Keratinocyte (primary cell): ENCODE measurements around the gene FKTN. TPM values are rescaled to one million over a fixed set of nuclear protein-coding genes. Genes with fewer than 3 reads are reported as not detected.

ENCODE experiments used
- DNase-seq: peaks from one replicate; pipeline ENCODE4 v3.0.0-alpha.2; 2011; ENCODE audit warnings: low read depth, missing footprints, low spot score
- FAIRE-seq: peaks from 2 replicates; lab custom pipeline; 2011; peaks lifted over from hg19 to GRCh38; lab: Jason Lieb, UNC
- H2AFZ ChIP-seq: 2 replicates; pipeline ENCODE4 v1.6.0; 2012; ENCODE audit warnings: low read length, control low read depth, inconsistent platforms; ENCODE audit not compliant: control insufficient read depth
- H3K27ac ChIP-seq: 2 replicates; pipeline ENCODE4 v1.5.1; 2011; ENCODE audit warnings: low read length; ENCODE audit not compliant: control insufficient read depth, insufficient read depth
- H3K27me3 ChIP-seq: 3 replicates; pipeline ENCODE4 v1.6.0; 2011; ENCODE audit warnings: low read length; ENCODE audit not compliant: control insufficient read depth, insufficient read depth; ENCODE audit errors: extremely low read depth
- H3K36me3 ChIP-seq, 2 experiments: 2 replicates in 1 of 2; 3 replicates in 1 of 2; pipeline ENCODE4 v1.5.1; 2011; ENCODE audit warnings: low read length in 2 of 2, mild to moderate bottlenecking in 1 of 2; ENCODE audit not compliant: control insufficient read depth in 2 of 2, insufficient read depth in 2 of 2; ENCODE audit errors: extremely low read depth in 1 of 2
- H3K4me1 ChIP-seq: 3 replicates; pipeline ENCODE4 v1.5.1; 2011; ENCODE audit warnings: low read length; ENCODE audit not compliant: control insufficient read depth, insufficient read depth; ENCODE audit errors: extremely low read depth
- H3K4me2 ChIP-seq: 3 replicates; pipeline ENCODE4 v1.6.0; 2011; ENCODE audit warnings: low read depth, low read length; ENCODE audit not compliant: control insufficient read depth, insufficient read depth; ENCODE audit errors: extremely low read depth
- H3K4me3 ChIP-seq, 3 experiments: fragments of 200-600 bp in 1 of 3; sonication (generic) in 1 of 3; 2 replicates in 2 of 3; 3 replicates in 1 of 3; pipeline ENCODE4 v1.5.1; 2011 to 2016; ENCODE audit warnings: low read length in 3 of 3, mild to moderate bottlenecking in 3 of 3, control low read depth in 2 of 3, inconsistent platforms in 1 of 3, low read depth in 1 of 3, mixed read lengths in 1 of 3, mixed run types in 1 of 3, moderate library complexity in 1 of 3; ENCODE audit not compliant: control insufficient read depth in 2 of 3, insufficient read depth in 2 of 3; ENCODE audit errors: extremely low read depth in 1 of 3
- H3K79me2 ChIP-seq: 2 replicates; pipeline ENCODE4 v1.6.0; 2012; ENCODE audit warnings: low read length; ENCODE audit not compliant: control insufficient read depth, insufficient read depth
- H3K9ac ChIP-seq: 3 replicates; pipeline ENCODE4 v1.6.0; 2011; ENCODE audit warnings: low read length; ENCODE audit not compliant: control insufficient read depth, insufficient read depth; ENCODE audit errors: extremely low read depth
- H3K9me1 ChIP-seq: 3 replicates; pipeline ENCODE4 v1.6.0; 2011; ENCODE audit warnings: low read length; ENCODE audit not compliant: control insufficient read depth, insufficient read depth; ENCODE audit errors: extremely low read depth
- H3K9me3 ChIP-seq: 2 replicates; pipeline ENCODE4 v1.5.1; 2012; ENCODE audit warnings: low read depth, low read length; ENCODE audit not compliant: control insufficient read depth
- H4K20me1 ChIP-seq: 3 replicates; pipeline ENCODE4 v1.6.0; 2011; ENCODE audit warnings: low read length; ENCODE audit not compliant: control insufficient read depth, insufficient read depth; ENCODE audit errors: extremely low read depth
- CTCF ChIP-seq, 3 experiments: IDR thresholded peaks in 1 of 3; conservative IDR thresholded peaks in 1 of 3; optimal IDR thresholded peaks in 1 of 3; 2 replicates in 2 of 3; 3 replicates in 1 of 3; pipeline versions ENCODE3 to v1.5.1; 2011; ENCODE audit warnings: low read length in 3 of 3, mild to moderate bottlenecking in 3 of 3, moderate library complexity in 2 of 3, control low read depth in 1 of 3, inconsistent platforms in 1 of 3; ENCODE audit not compliant: insufficient read depth in 2 of 3; ENCODE audit errors: extremely low read depth in 1 of 3
- EZH2 ChIP-seq: IDR thresholded peaks from one replicate; pipeline ENCODE4 v1.6.1; 2012; ENCODE audit warnings: inconsistent platforms, mild to moderate bottlenecking, low read length, moderate library complexity
- dilution Hi-C: fragments of 300-500 bp; cut with MboI; formaldehyde crosslinking; loops from one replicate; pipeline ENCODE4 v1.7.0; 2020; ENCODE audit warnings: low sequenced_read_pairs; ENCODE audit not compliant: extremely low pct_ligation_motif_present
- polyA plus RNA-seq, 5 experiments: library from polyadenylated mRNA; depleted of rRNA in 3 of 5; stranded (reverse) in 3 of 5; stranded (forward) in 1 of 5; unstranded in 1 of 5; fragments of >200 nt; gene quantifications; 1 replicate in 1 of 5; 2 replicates in 3 of 5; 3 replicates in 1 of 5; pipeline versions ENCODE4 v1.2.1 to v1.2.3, GENCODE V29; 2011 to 2012; ENCODE audit warnings: missing spikeins in 2 of 5, low read depth in 1 of 5, low replicate concordance in 1 of 5

The FKTN gene
- polyA plus RNA-seq, 1 donor (not counting 4 experiments of a cell fraction or from before 2014, with no cell fraction given), result 15.9 TPM

- no peaks in the 10 kb centered on the region for H3K9me3 ChIP-seq
- H3K79me2 ChIP-seq, result no peaks in the 10 kb centered on the region
- no peak overlapping the region for H3K9ac ChIP-seq
- no peaks in the 10 kb centered on the region for H3K36me3 ChIP-seq
- no peak overlapping the region for H3K27ac ChIP-seq
- DNase-seq, result no peak
- no peak for FAIRE-seq
- no peaks in the 10 kb centered on the region for H3K9me1 ChIP-seq
- H3K4me3 ChIP-seq, result no peak overlapping the region
- no peak overlapping the region for H3K4me2 ChIP-seq
- no peaks in the 10 kb centered on the region for H3K4me1 ChIP-seq
- TF ChIP-seq EZH2, result no peak
- TF ChIP-seq CTCF (optimal IDR thresholded peaks at IDR 0.05 in 1 of 3, IDR thresholded peaks at IDR 0.05 in 1 of 3, conservative IDR thresholded peaks at IDR 0.05 in 1 of 3; ENCODE audit: extremely low read depth in 1 of 3, insufficient read depth in 2 of 3, low read length in 3 of 3), result no peak
- no peak overlapping the region for H2AFZ ChIP-seq
- H4K20me1 ChIP-seq, result no peaks in the 10 kb centered on the region
- dilution Hi-C loops, result no loop called here
- H3K27me3 ChIP-seq, result no peaks in the 10 kb centered on the region
These were observed 63.1 kb downstream of the FKTN start for GRCh38 chr9:105621001-105621400.

GRCh38 chr9:105625088-105625487 is 67.2 kb downstream of the FKTN start:
- no peaks in the 10 kb centered on the region for H4K20me1 ChIP-seq
- no peak for FAIRE-seq

More at GRCh38 chr9:105625088-105625487, 67.2 kb downstream of the FKTN start:
- DNase-seq, result no peak
- no peak overlapping the region for H2AFZ ChIP-seq
- no peaks in the 10 kb centered on the region for H3K79me2 ChIP-seq
- TF ChIP-seq EZH2 (no peak), CTCF (optimal IDR thresholded peaks at IDR 0.05 in 1 of 3, IDR thresholded peaks at IDR 0.05 in 1 of 3, conservative IDR thresholded peaks at IDR 0.05 in 1 of 3; ENCODE audit: extremely low read depth in 1 of 3, insufficient read depth in 2 of 3, low read length in 3 of 3) (no peak)
- H3K4me2 ChIP-seq, result no peak overlapping the region
- no peaks in the 10 kb centered on the region for H3K9me1 ChIP-seq
- H3K9me3 ChIP-seq, result no peaks in the 10 kb centered on the region
- dilution Hi-C loops, result no loop called here
- H3K27me3 ChIP-seq, result no peaks in the 10 kb centered on the region
- H3K27ac ChIP-seq, result no peak overlapping the region
- H3K4me1 ChIP-seq, result no peaks in the 10 kb centered on the region
- H3K36me3 ChIP-seq, result peaks cover 0 to 2% of the 10 kb centered on the region in 2 experiments
- H3K9ac ChIP-seq, result no peak overlapping the region
- H3K4me3 ChIP-seq, result no peak overlapping the region
